ENCODE measurements around the gene POU2AF2.

- no peak for TF ChIP-seq CTCF (IDR thresholded peaks at IDR 0.05; ENCODE audit: poor library complexity, severe bottlenecking)
- TF ChIP-seq EZH2 (IDR thresholded peaks at IDR 0.05; ENCODE audit: borderline replicate concordance, insufficient read depth, low read length, poor library complexity, severe bottlenecking): no peak
- TF ChIP-seq POLR2AphosphoS5 (IDR thresholded peaks at IDR 0.05): no peak
Measured at GRCh38 chr11:111236383-111236782, 9.1 kb upstream of the POU2AF2 start.
